Liver (tissue), 3 donors: ENCODE results near the gene TTC33.

ENCODE experiments used
- CTCF ChIP-seq: fragments of 150-350 bp; IDR thresholded peaks from 2 replicates; pipeline ENCODE4 v1.5.1; 2017; ENCODE audit warnings: improper control_type of control experiment, low read depth, low read length; ENCODE audit not compliant: missing input control
- EGR1 ChIP-seq, 2 donors: IDR thresholded peaks; 2 replicates each; pipeline ENCODE4 v1.6.1; 2016 to 2018; ENCODE audit warnings: antibody characterized with exemption in 2 of 2, low read depth in 2 of 2
- FOXA2 ChIP-seq: IDR thresholded peaks from 2 replicates; pipeline ENCODE4 v1.6.1; 2016; ENCODE audit warnings: antibody characterized with exemption
- JUND ChIP-seq, 2 donors: IDR thresholded peaks; 2 replicates each; pipeline ENCODE4 v1.6.1; 2016; ENCODE audit warnings: antibody characterized with exemption in 2 of 2
- MAX ChIP-seq: IDR thresholded peaks from 2 replicates; pipeline ENCODE4 v1.6.1; 2016; ENCODE audit warnings: antibody characterized with exemption
- RAD21 ChIP-seq, 2 donors: IDR thresholded peaks; 2 replicates each; pipeline ENCODE4 v1.6.1; 2016; ENCODE audit warnings: antibody characterized with exemption in 2 of 2, mild to moderate bottlenecking in 2 of 2
- SP1 ChIP-seq: IDR thresholded peaks from 2 replicates; pipeline ENCODE4 v1.6.1; 2018; ENCODE audit warnings: antibody characterized with exemption, mild to moderate bottlenecking
- TAF1 ChIP-seq: conservative IDR thresholded peaks from 2 replicates; pipeline ENCODE4 v1.6.1; 2016; ENCODE audit warnings: antibody characterized with exemption, mild to moderate bottlenecking
- ZBTB33 ChIP-seq: IDR thresholded peaks from 2 replicates; pipeline ENCODE4 v1.6.1; 2016; ENCODE audit warnings: antibody characterized with exemption
- donor health status: healthy.
- donor health status: healthy.

- TF ChIP-seq TAF1 (no peak), CTCF (no peak), SP1 (no peak), JUND (IDR thresholded peaks at IDR 0.05) (no peak), RAD21 (IDR thresholded peaks at IDR 0.05) (no peak), MAX (no peak), FOXA2 (no peak), ZBTB33 (no peak), EGR1 (IDR thresholded peaks at IDR 0.05; ENCODE audit: low read depth in 2 of 2) (no peak)
Measured at GRCh38 chr5:40575411-40575810, 180.3 kb downstream of the TTC33 start.
